Natural killer cell (primary cell): ENCODE data around the gene CACNA1C. TPM values are rescaled to one million over a fixed set of nuclear protein-coding genes. Genes with fewer than 3 reads are reported as not detected.

Experiments
- ATAC-seq, 3 donors: fragments of 150-1000 bp in 2 of 3; fragments of 200-7000 bp in 1 of 3; cut with Tn5 transposase; 1 replicate in 1 of 3; 2 replicates in 2 of 3; pipeline ENCODE4 v1.10.0; 2021; ENCODE audit warnings: mild to moderate bottlenecking in 2 of 3, moderate library complexity in 2 of 3
- DNase-seq, 2 donors: peaks; one replicate each; pipeline versions ENCODE4 v3.0.0 to v3.0.0-alpha.2; 2013 to 2021; ENCODE audit warnings: mixed read lengths in 1 of 2
- H3K27ac ChIP-seq: one replicate; pipeline ENCODE4 v1.5.1; 2013; ENCODE audit warnings: mild to moderate bottlenecking, low read length
- H3K27me3 ChIP-seq: one replicate; pipeline ENCODE4 v1.6.1; 2013; ENCODE audit warnings: low read length; ENCODE audit not compliant: control insufficient read depth, insufficient read depth
- H3K36me3 ChIP-seq: one replicate; pipeline ENCODE4 v1.6.1; 2013; ENCODE audit warnings: low read length; ENCODE audit not compliant: control insufficient read depth, insufficient read depth
- H3K4me1 ChIP-seq: one replicate; pipeline ENCODE4 v1.6.1; 2013; ENCODE audit warnings: low read length; ENCODE audit not compliant: control insufficient read depth, insufficient read depth
- H3K4me3 ChIP-seq: one replicate; pipeline ENCODE4 v1.5.1; 2013; ENCODE audit warnings: low read length
- H3K9me3 ChIP-seq: one replicate; pipeline ENCODE4 v1.6.1; 2013; ENCODE audit warnings: low read length; ENCODE audit not compliant: control insufficient read depth, insufficient read depth
- H3K27ac Mint-ChIP-seq, 2 donors: one replicate each; pipeline ENCODE4 v1.8.0; 2022; ENCODE audit warnings: mild to moderate bottlenecking in 2 of 2, mixed read lengths in 2 of 2, moderate library complexity in 1 of 2
- H3K27me3 Mint-ChIP-seq, 2 donors: one replicate each; pipeline ENCODE4 v1.8.0; 2022; ENCODE audit warnings: low read depth in 2 of 2, mixed read lengths in 2 of 2
- H3K36me3 Mint-ChIP-seq: one replicate; pipeline ENCODE4 v1.8.0; 2022; ENCODE audit warnings: mixed read lengths
- H3K4me1 Mint-ChIP-seq, 2 donors: one replicate each; pipeline ENCODE4 v1.8.0; 2022; ENCODE audit warnings: mixed read lengths in 2 of 2
- H3K4me3 Mint-ChIP-seq: one replicate; pipeline ENCODE4 v1.8.0; 2022; ENCODE audit warnings: mild to moderate bottlenecking, moderate library complexity, mixed read lengths
- H3K9me3 Mint-ChIP-seq, 2 donors: one replicate each; pipeline ENCODE4 v1.8.0; 2022; ENCODE audit warnings: mixed read lengths in 2 of 2
- WGBS: methylation state at CpG from one replicate; pipeline ENCODE4 v1.1.7; 2013; ENCODE audit warnings: missing lambda C conversion rate; ENCODE audit not compliant: insufficient coverage; 5-methylcytosine and 5-hydroxymethylcytosine counted together
- intact Hi-C: fragments of 100-400 bp; cut with micrococcal nuclease; formaldehyde crosslinking; loops from one replicate; pipeline ENCODE4 v1.14.2; 2022
- total RNA-seq, 4 donors: library from RNA; stranded (reverse); fragments of 120-200 nt in 1 of 4; gene quantifications; one replicate each; pipeline versions ENCODE4 v1.2.3 to v1.2.4, GENCODE V29; 2013 to 2022
- TF ChIP-seq, protein P1 (sequence below): fragments of 200-600 bp; IDR thresholded peaks from one replicate; pipeline ENCODE4 v1.8.0; 2022; ENCODE audit warnings: antibody characterized with exemption

CACNA1C gene
- total RNA-seq, 3 donors from 2014 or later (not counting 1 experiment from before 2014, with no cell fraction given), result 0.07 to 0.35 (median 0.08) TPM

DNA sequence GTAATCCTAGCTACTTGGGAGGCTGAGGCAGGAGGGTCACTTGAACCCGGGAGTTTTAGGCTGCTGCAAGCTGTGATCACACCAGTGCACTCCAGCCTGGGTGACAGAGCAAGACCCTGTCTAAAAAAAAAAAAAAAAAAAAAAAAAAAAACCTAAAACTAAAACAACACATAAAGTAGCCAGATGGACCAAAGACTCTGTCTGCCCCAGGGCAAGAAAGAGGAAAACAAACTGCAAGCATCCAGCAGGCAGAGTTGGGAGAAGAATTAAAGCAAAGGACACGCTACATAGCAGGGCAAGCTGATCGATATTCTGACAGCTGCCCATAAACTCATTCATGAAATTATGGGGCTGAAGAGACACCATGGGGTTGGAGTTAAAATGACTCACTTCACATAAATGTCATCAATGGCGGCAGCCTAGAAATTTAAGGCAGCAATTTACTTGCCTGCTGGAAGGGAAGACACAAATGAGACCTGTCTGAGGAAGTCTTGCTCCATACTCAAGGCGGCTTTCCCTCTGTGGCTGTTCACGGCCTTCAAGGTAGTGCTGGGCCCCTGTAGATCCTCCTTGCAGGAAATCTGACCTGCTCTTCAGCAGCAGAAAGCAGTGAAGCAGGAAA is 482.9 kb downstream of the CACNA1C start:
- no peak for DNase-seq
- no peak for ATAC-seq
- Mint-ChIP-seq H3K27me3 (peaks cover 0 to 7% of the 10 kb centered on the region in 2 donors), H3K4me1 (no peaks in the 10 kb centered on the region), H3K36me3 (no peaks in the 10 kb centered on the region), H3K9me3 (no peaks in the 10 kb centered on the region), H3K4me3 (no peak overlapping the region), H3K27ac (no peak overlapping the region)
- intact Hi-C loops, result no loop called here
- Histone ChIP-seq H3K36me3 (no peaks in the 10 kb centered on the region), H3K9me3 (no peaks in the 10 kb centered on the region), H3K27me3 (no peaks in the 10 kb centered on the region), H3K4me3 (no peak overlapping the region), H3K27ac (no peak overlapping the region), H3K4me1 (no peaks in the 10 kb centered on the region)
- WGBS, result 76% methylated on average over 6 of the region's 6 CpGs
- TF ChIP-seq, protein P1, sequence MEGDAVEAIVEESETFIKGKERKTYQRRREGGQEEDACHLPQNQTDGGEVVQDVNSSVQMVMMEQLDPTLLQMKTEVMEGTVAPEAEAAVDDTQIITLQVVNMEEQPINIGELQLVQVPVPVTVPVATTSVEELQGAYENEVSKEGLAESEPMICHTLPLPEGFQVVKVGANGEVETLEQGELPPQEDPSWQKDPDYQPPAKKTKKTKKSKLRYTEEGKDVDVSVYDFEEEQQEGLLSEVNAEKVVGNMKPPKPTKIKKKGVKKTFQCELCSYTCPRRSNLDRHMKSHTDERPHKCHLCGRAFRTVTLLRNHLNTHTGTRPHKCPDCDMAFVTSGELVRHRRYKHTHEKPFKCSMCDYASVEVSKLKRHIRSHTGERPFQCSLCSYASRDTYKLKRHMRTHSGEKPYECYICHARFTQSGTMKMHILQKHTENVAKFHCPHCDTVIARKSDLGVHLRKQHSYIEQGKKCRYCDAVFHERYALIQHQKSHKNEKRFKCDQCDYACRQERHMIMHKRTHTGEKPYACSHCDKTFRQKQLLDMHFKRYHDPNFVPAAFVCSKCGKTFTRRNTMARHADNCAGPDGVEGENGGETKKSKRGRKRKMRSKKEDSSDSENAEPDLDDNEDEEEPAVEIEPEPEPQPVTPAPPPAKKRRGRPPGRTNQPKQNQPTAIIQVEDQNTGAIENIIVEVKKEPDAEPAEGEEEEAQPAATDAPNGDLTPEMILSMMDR, result no peak

DNA sequence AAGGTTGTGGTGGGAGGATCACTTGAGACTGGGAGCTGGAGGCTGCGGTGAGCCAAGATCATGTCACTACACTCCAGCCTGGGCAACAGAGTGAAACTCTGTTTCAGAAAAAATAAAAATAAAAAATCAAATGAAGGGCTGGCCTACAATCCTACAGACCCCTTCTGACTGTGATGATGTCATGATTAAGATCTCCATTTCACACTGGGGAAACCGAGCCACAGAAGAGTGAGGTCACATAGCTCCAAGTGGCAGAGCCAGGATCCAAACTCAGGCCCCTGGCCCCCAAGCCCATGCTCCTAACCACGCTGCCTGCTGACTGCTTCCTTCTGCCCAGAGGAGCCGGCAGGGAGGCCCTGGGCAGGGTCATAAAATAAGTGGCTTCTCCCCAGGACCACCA is 483.9 kb downstream of the CACNA1C start:
- Mint-ChIP-seq H3K27me3 (peaks cover under 1 to 7% of the 10 kb centered on the region in 2 donors), H3K9me3 (no peaks in the 10 kb centered on the region), H3K27ac (no peak overlapping the region), H3K36me3 (no peaks in the 10 kb centered on the region), H3K4me1 (no peaks in the 10 kb centered on the region), H3K4me3 (no peak overlapping the region)
- H3K9me3 ChIP-seq, result no peaks in the 10 kb centered on the region
- no peaks in the 10 kb centered on the region for H3K27me3 ChIP-seq
- no peak for DNase-seq
- no peaks in the 10 kb centered on the region for H3K4me1 ChIP-seq
- WGBS, result 71% methylated on average over 4 of the region's 4 CpGs
- intact Hi-C loops, result no loop called here
- H3K4me3 ChIP-seq, result no peak overlapping the region
- H3K27ac ChIP-seq, result no peak overlapping the region
- no peak for ATAC-seq
- TF ChIP-seq, protein P1, result no peak
- H3K36me3 ChIP-seq, result no peaks in the 10 kb centered on the region

DNA sequence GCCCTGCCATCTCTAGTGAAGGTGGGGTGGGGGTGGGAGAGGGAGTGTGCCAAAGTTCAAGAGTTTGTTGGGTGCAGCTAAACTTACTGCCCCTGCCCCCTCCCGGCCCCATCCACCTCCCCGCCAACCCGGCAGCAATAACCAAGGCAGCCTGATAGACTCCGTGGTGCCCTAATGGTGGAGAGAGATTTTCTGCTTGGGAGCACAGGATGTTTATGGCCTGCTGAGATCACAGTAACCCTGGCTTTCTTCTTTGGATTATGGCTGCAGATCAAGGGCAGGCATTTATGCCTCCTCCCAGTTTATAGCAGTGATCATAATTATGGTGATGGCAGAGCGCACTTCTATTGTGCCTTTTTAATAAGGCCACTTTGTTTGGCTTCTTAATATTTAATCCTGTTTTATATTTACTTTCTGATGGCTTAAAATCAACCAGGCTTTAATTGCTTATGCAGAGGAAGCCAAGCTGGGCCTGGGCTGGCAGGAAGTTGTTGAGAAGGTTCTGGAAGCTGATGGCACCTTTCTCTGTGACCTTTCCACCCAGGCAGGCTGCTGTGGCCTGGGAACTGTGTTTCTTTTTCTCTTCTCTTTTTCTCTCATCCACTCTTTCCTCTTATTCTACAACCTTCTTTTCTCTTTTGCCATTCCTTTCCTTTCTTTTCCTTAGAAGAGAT is 485.2 kb downstream of the CACNA1C start:
- no peak for DNase-seq
- intact Hi-C loops, result no loop called here
- Mint-ChIP-seq H3K27me3 (peaks cover 0 to 3% of the 10 kb centered on the region in 2 donors), H3K4me3 (no peak overlapping the region), H3K4me1 (no peaks in the 10 kb centered on the region), H3K36me3 (no peaks in the 10 kb centered on the region), H3K27ac (no peak overlapping the region), H3K9me3 (no peaks in the 10 kb centered on the region)
- H3K36me3 ChIP-seq, result no peaks in the 10 kb centered on the region
- ATAC-seq, result no peak
- no peak overlapping the region for H3K27ac ChIP-seq
- 95% methylated on average over 5 of the region's 5 CpGs for WGBS
- TF ChIP-seq, protein P1, result no peak
- no peaks in the 10 kb centered on the region for H3K9me3 ChIP-seq
- H3K27me3 ChIP-seq, result no peaks in the 10 kb centered on the region
- no peak overlapping the region for H3K4me3 ChIP-seq
- H3K4me1 ChIP-seq, result no peaks in the 10 kb centered on the region
